ENCODE results near the gene ELOA. TPM values are rescaled to one million over a fixed set of nuclear protein-coding genes. Genes with fewer than 3 reads are reported as not detected.
"Not testable (repeated sequence)": the region's sequence is repeated elsewhere in the genome, so short reads cannot be mapped to it uniquely, and the experiment has no call there.

Gene ELOA
- total RNA-seq, 1 donor from 2014 or later, result 41.7 TPM

DNA sequence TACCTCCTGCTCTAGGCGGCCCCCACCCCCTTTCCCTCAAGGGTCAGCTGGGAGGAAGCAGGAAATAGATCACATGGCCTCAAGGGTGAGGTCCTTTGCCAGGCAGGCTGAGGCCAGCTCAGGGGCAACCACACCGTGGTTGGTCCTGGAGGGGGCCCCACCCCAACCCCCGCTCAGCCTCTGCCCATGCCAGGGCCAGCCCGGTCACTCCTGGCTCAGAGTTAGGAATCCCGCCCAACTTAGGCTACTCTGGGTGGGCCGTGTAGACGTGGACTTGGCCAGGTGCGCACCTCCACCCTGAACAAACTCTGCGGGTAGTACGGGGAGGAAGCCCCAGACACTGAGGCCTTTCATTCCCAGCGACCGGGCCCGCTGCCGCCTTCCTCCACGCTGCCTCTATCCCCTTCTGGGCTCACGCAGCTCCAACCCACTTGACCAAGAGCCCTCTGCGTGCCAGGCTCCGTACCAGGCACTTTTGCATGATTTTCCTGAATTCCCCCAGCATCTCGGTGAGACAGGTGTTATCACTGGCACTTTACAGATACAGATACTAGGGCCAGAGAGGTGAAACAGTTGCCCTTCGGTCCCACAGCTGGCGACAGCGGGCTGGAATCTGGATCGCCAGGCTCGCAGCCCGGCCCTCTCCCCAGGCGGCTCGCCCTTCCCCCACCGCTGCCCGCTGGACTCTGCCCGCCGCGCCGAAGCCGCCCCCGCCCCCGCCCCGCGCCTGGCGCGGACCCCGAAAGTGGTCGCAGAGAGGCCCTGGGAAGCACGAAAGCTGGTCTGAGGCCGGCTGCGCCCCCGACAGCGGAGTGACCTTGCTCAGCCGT lies 56.5 kb downstream of the ELOA start:
- H3K36me3 Mint-ChIP-seq (ENCODE audit: low read depth), result peaks cover 2% of the 10 kb centered on the region
- H3K4me3 Mint-ChIP-seq (ENCODE audit: unreplicated experiment), result peak overlapping the region; percentile 85
- DNase-seq (ENCODE audit: low spot score), result no peak
- peaks cover 14% of the 10 kb centered on the region for H3K4me1 Mint-ChIP-seq (ENCODE audit: low read depth)
- peak overlapping the region; percentile 94 for H3K27ac Mint-ChIP-seq (ENCODE audit: unreplicated experiment)
- TF ChIP-seq, protein P1, sequence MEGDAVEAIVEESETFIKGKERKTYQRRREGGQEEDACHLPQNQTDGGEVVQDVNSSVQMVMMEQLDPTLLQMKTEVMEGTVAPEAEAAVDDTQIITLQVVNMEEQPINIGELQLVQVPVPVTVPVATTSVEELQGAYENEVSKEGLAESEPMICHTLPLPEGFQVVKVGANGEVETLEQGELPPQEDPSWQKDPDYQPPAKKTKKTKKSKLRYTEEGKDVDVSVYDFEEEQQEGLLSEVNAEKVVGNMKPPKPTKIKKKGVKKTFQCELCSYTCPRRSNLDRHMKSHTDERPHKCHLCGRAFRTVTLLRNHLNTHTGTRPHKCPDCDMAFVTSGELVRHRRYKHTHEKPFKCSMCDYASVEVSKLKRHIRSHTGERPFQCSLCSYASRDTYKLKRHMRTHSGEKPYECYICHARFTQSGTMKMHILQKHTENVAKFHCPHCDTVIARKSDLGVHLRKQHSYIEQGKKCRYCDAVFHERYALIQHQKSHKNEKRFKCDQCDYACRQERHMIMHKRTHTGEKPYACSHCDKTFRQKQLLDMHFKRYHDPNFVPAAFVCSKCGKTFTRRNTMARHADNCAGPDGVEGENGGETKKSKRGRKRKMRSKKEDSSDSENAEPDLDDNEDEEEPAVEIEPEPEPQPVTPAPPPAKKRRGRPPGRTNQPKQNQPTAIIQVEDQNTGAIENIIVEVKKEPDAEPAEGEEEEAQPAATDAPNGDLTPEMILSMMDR (IDR thresholded peaks at IDR 0.05), result peak; percentile 9
- H3K27me3 Mint-ChIP-seq (ENCODE audit: low read depth), result no peaks in the 10 kb centered on the region
- H3K9me3 Mint-ChIP-seq (ENCODE audit: low read depth), result no peaks in the 10 kb centered on the region

DNA sequence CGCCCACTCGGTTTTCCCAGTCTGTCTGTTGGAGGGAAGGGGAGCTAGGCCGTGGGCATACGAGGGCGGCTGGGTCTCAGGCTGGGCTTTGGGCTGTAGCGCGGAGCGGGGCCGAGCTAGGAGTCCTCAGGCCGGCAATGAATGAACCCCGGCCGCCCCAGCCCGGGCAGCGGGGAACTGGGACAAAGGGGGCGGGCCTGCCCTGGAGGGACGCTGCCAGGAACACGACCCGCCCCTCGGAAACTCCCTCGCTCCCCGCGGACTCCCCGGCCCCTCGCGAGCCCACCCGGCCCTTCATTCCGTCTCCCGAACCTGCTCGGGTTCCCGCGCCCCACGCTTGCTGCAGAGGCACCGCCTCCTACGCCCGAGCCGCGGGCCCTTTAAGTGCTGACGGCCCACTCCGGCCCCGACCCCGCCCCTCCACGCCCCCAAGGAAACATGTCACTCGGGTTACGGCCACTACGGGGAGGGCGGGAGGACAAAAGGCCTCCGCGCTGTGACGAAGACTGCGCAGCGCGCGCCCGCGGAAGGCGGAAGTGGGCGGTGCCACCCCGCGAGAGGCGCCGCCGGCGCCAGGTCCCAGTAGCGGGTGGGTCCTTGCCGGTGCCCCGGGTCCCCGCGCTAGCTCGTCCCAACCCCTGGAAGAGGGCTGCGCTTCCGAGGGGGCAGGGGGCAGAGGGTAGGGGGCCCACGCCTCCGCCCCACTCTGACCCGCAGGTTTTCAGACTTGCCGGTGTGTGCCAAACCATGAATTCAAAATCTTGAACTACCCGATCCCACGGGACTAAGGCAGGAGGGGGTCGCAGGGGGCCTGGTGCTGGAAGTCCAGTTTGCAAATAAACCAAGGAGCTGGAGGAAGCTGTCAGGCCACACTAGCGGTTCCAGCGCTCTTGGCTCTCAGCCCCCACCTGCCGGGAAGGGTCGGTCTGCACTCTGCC lies 57.4 kb downstream of the ELOA start, which contains the start of gene GALE:
Gene GALE, minus strand, starts transcription at position 355 of the 938 bp plus-strand sequence. CDS start 1,747 bp downstream, outside the sequence.
- H3K36me3 Mint-ChIP-seq (ENCODE audit: low read depth), result no peaks in the 10 kb centered on the region
- peak; percentile 96 for DNase-seq (ENCODE audit: low spot score)
- no peaks in the 10 kb centered on the region for H3K9me3 Mint-ChIP-seq (ENCODE audit: low read depth)
- TF ChIP-seq, protein P1 (IDR thresholded peaks at IDR 0.05), result no peak
- peak within 1 kb of the TSS; percentile 85 for H3K4me3 Mint-ChIP-seq (ENCODE audit: unreplicated experiment)
- peaks cover 14% of the 10 kb centered on the region for H3K4me1 Mint-ChIP-seq (ENCODE audit: low read depth)
- no peaks in the 10 kb centered on the region for H3K27me3 Mint-ChIP-seq (ENCODE audit: low read depth)
- peak within 1 kb of the TSS; percentile 94 for H3K27ac Mint-ChIP-seq (ENCODE audit: unreplicated experiment)

DNA sequence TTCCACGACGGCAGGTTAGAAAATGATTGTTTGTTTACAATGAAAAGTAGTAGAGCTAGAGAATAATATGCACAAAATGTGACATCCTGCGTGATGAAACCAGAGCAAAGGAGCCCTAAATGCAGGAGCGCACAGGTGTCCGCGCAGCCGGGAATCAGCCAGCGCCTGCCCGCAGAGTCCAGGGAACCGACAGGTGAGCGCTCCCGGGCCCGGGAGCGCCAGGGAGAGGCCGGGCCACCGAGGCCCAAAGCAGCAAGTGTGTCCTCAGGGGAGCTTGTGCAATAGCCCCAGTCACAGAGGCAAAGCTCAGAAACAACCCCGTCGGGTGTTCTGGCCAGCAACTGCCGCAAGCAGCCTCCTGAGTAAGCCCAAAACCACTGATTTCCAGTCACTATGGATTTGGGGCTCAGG lies 58.1 kb downstream of the ELOA start:
- H3K4me1 Mint-ChIP-seq (ENCODE audit: low read depth), result peaks cover 14% of the 10 kb centered on the region
- no peak for DNase-seq (ENCODE audit: low spot score)
- H3K4me3 Mint-ChIP-seq (ENCODE audit: unreplicated experiment), result peak overlapping the region; percentile 85
- H3K36me3 Mint-ChIP-seq (ENCODE audit: low read depth), result no peaks in the 10 kb centered on the region
- H3K9me3 Mint-ChIP-seq (ENCODE audit: low read depth), result no peaks in the 10 kb centered on the region
- TF ChIP-seq, protein P1 (IDR thresholded peaks at IDR 0.05), result no peak
- H3K27me3 Mint-ChIP-seq (ENCODE audit: low read depth), result no peaks in the 10 kb centered on the region
- peak overlapping the region; percentile 76 for H3K27ac Mint-ChIP-seq (ENCODE audit: unreplicated experiment)

DNA sequence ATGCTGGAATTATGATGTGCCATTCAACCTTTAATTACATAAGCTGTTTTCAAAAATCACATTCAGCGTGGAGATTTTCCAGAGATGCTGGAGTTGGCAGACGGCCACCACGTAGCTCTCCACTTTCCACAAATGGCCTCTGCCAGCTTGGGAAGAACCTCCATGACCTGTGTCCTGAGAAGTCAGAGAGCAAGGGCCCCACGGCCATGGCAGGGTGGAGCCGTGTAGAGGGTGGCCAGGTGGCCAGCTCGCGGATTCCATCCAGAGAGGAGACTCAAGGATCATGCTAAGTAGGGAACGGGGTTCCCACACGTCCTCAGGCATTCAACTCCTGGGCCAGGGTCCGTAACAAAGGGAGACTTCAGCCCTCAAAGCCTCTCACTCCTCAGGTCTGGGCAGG lies 58.6 kb downstream of the ELOA start:
- no peaks in the 10 kb centered on the region for H3K27me3 Mint-ChIP-seq (ENCODE audit: low read depth)
- DNase-seq (ENCODE audit: low spot score), result no peak
- TF ChIP-seq, protein P1 (IDR thresholded peaks at IDR 0.05), result no peak
- no peak overlapping the region for H3K4me3 Mint-ChIP-seq (ENCODE audit: unreplicated experiment)
- no peak overlapping the region for H3K27ac Mint-ChIP-seq (ENCODE audit: unreplicated experiment)
- no peaks in the 10 kb centered on the region for H3K36me3 Mint-ChIP-seq (ENCODE audit: low read depth)
- no peaks in the 10 kb centered on the region for H3K9me3 Mint-ChIP-seq (ENCODE audit: low read depth)
- H3K4me1 Mint-ChIP-seq (ENCODE audit: low read depth), result peaks cover 14% of the 10 kb centered on the region

GRCh38 chr1:23802809-23803342 lies 59.6 kb downstream of the ELOA start:
- not testable (repeated sequence) for DNase-seq (ENCODE audit: low spot score); H3K9me3 Mint-ChIP-seq (ENCODE audit: low read depth); H3K27ac Mint-ChIP-seq (ENCODE audit: unreplicated experiment); H3K36me3 Mint-ChIP-seq (ENCODE audit: low read depth); H3K4me3 Mint-ChIP-seq (ENCODE audit: unreplicated experiment); H3K27me3 Mint-ChIP-seq (ENCODE audit: low read depth)
- peaks cover 14% of the 10 kb centered on the region for H3K4me1 Mint-ChIP-seq (ENCODE audit: low read depth)
